SK-N-SH (cell line): ENCODE results near the gene PPL. TPM values are rescaled to one million over a fixed set of nuclear protein-coding genes. Genes with fewer than 3 reads are reported as not detected.

Experiments
- CTCF ChIA-PET: fragments of 300-600, 350-600 bp; formaldehyde crosslinking; extraction: SDS; loops from one replicate; lab custom pipeline; 2021; lab: Yijun Ruan, JAX
- POLR2A ChIA-PET: fragments of 350-600 bp; sonication (Branson Sonifier 250); formaldehyde crosslinking; extraction: SDS; loops from one replicate; lab custom pipeline; 2020; ENCODE audit warnings: antibody characterized with exemption, inconsistent platforms; lab: Yijun Ruan, JAX
- DNase-seq: peaks from one replicate; pipeline ENCODE4 v3.0.0; 2012
- H2AFZ ChIP-seq: fragments of 200-600 bp; sonication (generic); 2 replicates; pipeline ENCODE4 v1.8.1; 2016; ENCODE audit warnings: antibody characterized with exemption, mild to moderate bottlenecking, low read depth
- H3F3A ChIP-seq: fragments of 200-600 bp; sonication (generic); replicated peaks from 2 replicates; pipeline ENCODE3; 2016; ENCODE audit warnings: antibody characterized with exemption, mild to moderate bottlenecking; ENCODE audit not compliant: insufficient read depth
- H3K27ac ChIP-seq, 2 experiments: fragments of 200-500 bp in 1 of 2; fragments of 200-600 bp in 1 of 2; sonication (Bioruptor generic) in 1 of 2; sonication (generic), shearing (Covaris generic) in 1 of 2; 2 replicates each; pipeline versions ENCODE4 v1.5.1 to v1.6.1; 2014 to 2016; ENCODE audit warnings: low read depth in 2 of 2, inconsistent platforms in 1 of 2, low read length in 1 of 2, mild to moderate bottlenecking in 1 of 2, mixed read lengths in 1 of 2
- H3K27me3 ChIP-seq: fragments of 200-600 bp; sonication (generic), shearing (Covaris generic); 2 replicates; pipeline ENCODE4 v1.6.1; 2016; ENCODE audit warnings: mixed run types; ENCODE audit not compliant: insufficient read depth
- H3K36me3 ChIP-seq, 2 experiments: fragments of 200-500 bp in 1 of 2; fragments of 200-600 bp in 1 of 2; sonication (Bioruptor generic) in 1 of 2; sonication (generic) in 1 of 2; replicated peaks in 1 of 2; 2 replicates each; pipeline versions ENCODE3 to v1.5.1; 2014 to 2016; ENCODE audit warnings: low read length in 1 of 2, mild to moderate bottlenecking in 1 of 2; ENCODE audit not compliant: insufficient read depth in 2 of 2, control insufficient read depth in 1 of 2
- H3K4me1 ChIP-seq, 2 experiments: fragments of 200-500 bp in 1 of 2; fragments of 200-600 bp in 1 of 2; sonication (Bioruptor generic) in 1 of 2; sonication (generic), shearing (Covaris generic) in 1 of 2; 2 replicates each; pipeline versions ENCODE4 v1.5.1 to v1.6.1; 2014 to 2016; ENCODE audit warnings: low read depth in 1 of 2, low read length in 1 of 2, mixed run types in 1 of 2; ENCODE audit not compliant: insufficient read depth in 2 of 2, control insufficient read depth in 1 of 2
- H3K4me2 ChIP-seq: fragments of 200-600 bp; sonication (generic), shearing (Covaris generic); 2 replicates; pipeline ENCODE4 v1.6.1; 2017; ENCODE audit warnings: mixed run types
- H3K4me3 ChIP-seq, 2 experiments: fragments of 200-500 bp in 1 of 2; fragments of 200-600 bp in 1 of 2; sonication (Bioruptor generic) in 1 of 2; sonication (generic), shearing (Covaris generic) in 1 of 2; 2 replicates each; pipeline versions ENCODE4 v1.5.1 to v1.8.1; 2014 to 2016; ENCODE audit warnings: low read depth in 2 of 2, inconsistent platforms in 1 of 2, low read length in 1 of 2, mild to moderate bottlenecking in 1 of 2, mixed read lengths in 1 of 2, moderate library complexity in 1 of 2
- H3K79me2 ChIP-seq: fragments of 200-600 bp; sonication (generic); 2 replicates; pipeline ENCODE4 v1.8.1; 2017; ENCODE audit warnings: mild to moderate bottlenecking; ENCODE audit not compliant: insufficient read depth
- H3K9ac ChIP-seq: fragments of 200-600 bp; sonication (generic); 2 replicates; pipeline ENCODE4 v1.6.1; 2017; ENCODE audit warnings: mixed run types
- H3K9me2 ChIP-seq: fragments of 200-600 bp; sonication (generic); 2 replicates; pipeline ENCODE4 v1.6.1; 2017; ENCODE audit warnings: mixed run types
- H3K9me3 ChIP-seq: fragments of 200-600 bp; sonication (generic); 2 replicates; pipeline ENCODE4 v1.6.1; 2017; ENCODE audit warnings: mixed run types, mild to moderate bottlenecking, moderate library complexity
- H4K20me1 ChIP-seq: fragments of 200-600 bp; sonication (generic); 2 replicates; pipeline ENCODE4 v1.6.1; 2017; ENCODE audit warnings: mild to moderate bottlenecking, mixed run types; ENCODE audit not compliant: insufficient read depth
- CTCF ChIP-seq: fragments of 200-600 bp; sonication (generic); IDR thresholded peaks from 2 replicates; pipeline ENCODE4 v1.6.1; 2017; ENCODE audit warnings: antibody characterized with exemption, mild to moderate bottlenecking, moderate library complexity
- FOSL2 ChIP-seq: IDR thresholded peaks from 2 replicates; pipeline ENCODE4 v1.4.0; 2012; ENCODE audit warnings: low read depth, mild to moderate bottlenecking, moderate library complexity, borderline replicate concordance
- FOXJ3 ChIP-seq: sonication (generic); formaldehyde crosslinking; IDR thresholded peaks from 2 replicates; pipeline ENCODE4 v1.5.1; 2020; ENCODE audit warnings: mild to moderate bottlenecking, missing genetic modification reagents
- GATA2 ChIP-seq: sonication (generic); formaldehyde crosslinking; IDR thresholded peaks from 2 replicates; pipeline ENCODE4 v1.5.0; 2020; ENCODE audit warnings: mild to moderate bottlenecking, missing genetic modification reagents
- MAX ChIP-seq: IDR thresholded peaks from 2 replicates; pipeline ENCODE4 v1.4.0; 2012; ENCODE audit warnings: low read depth
- POLR2AphosphoS5 ChIP-seq: IDR thresholded peaks from 2 replicates; pipeline ENCODE4 v1.6.1; 2012; ENCODE audit warnings: low read depth, low read length
- TAF1 ChIP-seq: IDR thresholded peaks from 2 replicates; pipeline ENCODE4 v1.6.1; 2012; ENCODE audit warnings: low read depth, mild to moderate bottlenecking, low read length, moderate library complexity, borderline replicate concordance
- USF1 ChIP-seq: IDR thresholded peaks from 2 replicates; pipeline ENCODE4 v1.4.0; 2012; ENCODE audit warnings: low read depth, borderline replicate concordance
- ZBTB33 ChIP-seq: IDR thresholded peaks from 2 replicates; pipeline ENCODE4 v1.4.0; 2012; ENCODE audit warnings: low read depth, borderline replicate concordance
- WGBS: methylation state at CpG from one replicate; pipeline ENCODE4 v1.1.6; 2017; ENCODE audit warnings: low lambda C conversion rate; 5-methylcytosine and 5-hydroxymethylcytosine counted together
- polyA plus RNA-seq, 3 experiments: library from polyadenylated mRNA; depleted of rRNA; stranded (reverse); fragments of >200 nt; gene quantifications; 2 replicates each; pipeline ENCODE4 v1.2.3, GENCODE V29; 2012

Gene PPL
- polyA plus RNA-seq, 1 of the 3 experiments (the other 2 are of a cell fraction): 24.6 TPM

- no peaks in the 10 kb centered on the region for H3K9me2 ChIP-seq
- H3K9ac ChIP-seq: no peak overlapping the region
- no peaks in the 10 kb centered on the region for H4K20me1 ChIP-seq
- WGBS: 5% methylated on average over 5 of the region's 8 CpGs
- CTCF ChIA-PET: interaction anchor here (1.3 to 2.0 kb wide), 2 partner anchors 13 to 17 kb away, joined by 3 to 5 read pairs; no protein-coding TSS in a partner anchor
- H3K9me3 ChIP-seq: no peaks in the 10 kb centered on the region
- TF ChIP-seq FOSL2 (no peak), CTCF (no peak), TAF1 (no peak), MAX (no peak), GATA2 (no peak)
- no peak overlapping the region for H3K27ac ChIP-seq
- H3K36me3 ChIP-seq: no peaks in the 10 kb centered on the region
- H3K27me3 ChIP-seq: peaks cover 10% of the 10 kb centered on the region
- no peak overlapping the region for H2AFZ ChIP-seq
- H3K4me1 ChIP-seq: no peaks in the 10 kb centered on the region
- no peaks in the 10 kb centered on the region for H3K79me2 ChIP-seq
- no peak for DNase-seq
- H3K4me2 ChIP-seq: no peak overlapping the region
- H3K4me3 ChIP-seq: no peak overlapping the region
- no peaks in the 10 kb centered on the region for H3F3A ChIP-seq
- POLR2A ChIA-PET: no interaction called here
These were observed 36.1 kb upstream of the PPL start for GRCh38 chr16:4972938-4973587.

- H3K9me2 ChIP-seq: no peaks in the 10 kb centered on the region
- no peak for DNase-seq
- H2AFZ ChIP-seq: no peak overlapping the region
- 60% methylated on average over 3 of the region's 3 CpGs for WGBS
- CTCF ChIA-PET: no interaction called here
- no peak overlapping the region for H3K9ac ChIP-seq
- H3K4me3 ChIP-seq: no peak overlapping the region
- no peaks in the 10 kb centered on the region for H3K79me2 ChIP-seq
- H3F3A ChIP-seq: no peaks in the 10 kb centered on the region
- peaks cover 10% of the 10 kb centered on the region for H3K27me3 ChIP-seq
- POLR2A ChIA-PET: no interaction called here
- TF ChIP-seq POLR2AphosphoS5: no peak
- TF ChIP-seq FOXJ3 (CRISPR knock-in tag): no peak
- no peak for TF ChIP-seq ZBTB33
- TF ChIP-seq FOSL2: no peak
- TF ChIP-seq USF1: no peak
- no peak overlapping the region for H3K4me2 ChIP-seq
- H4K20me1 ChIP-seq: no peaks in the 10 kb centered on the region
- H3K27ac ChIP-seq: no peak overlapping the region
- H3K36me3 ChIP-seq: no peaks in the 10 kb centered on the region
- no peaks in the 10 kb centered on the region for H3K9me3 ChIP-seq
- H3K4me1 ChIP-seq: no peaks in the 10 kb centered on the region
These were observed 33.1 kb upstream of the PPL start for GRCh38 chr16:4970010-4970409.
